SK-N-MC (cell line): ENCODE data around the gene SEMA6A.

Experiments used
- EZH2 ChIP-seq: fragments of 200-600 bp; sonication (generic); IDR thresholded peaks from one replicate; pipeline ENCODE4 v1.6.1; 2017; ENCODE audit warnings: antibody characterized with exemption
- FOXP2 ChIP-seq: optimal IDR thresholded peaks from 2 replicates; pipeline ENCODE3; 2011; ENCODE audit warnings: mild to moderate bottlenecking, moderate library complexity; ENCODE audit not compliant: insufficient read depth; ENCODE audit errors: extremely low read length, control extremely low read depth
- POLR2AphosphoS5 ChIP-seq: IDR thresholded peaks from 2 replicates; pipeline ENCODE4 v1.6.1; 2012; ENCODE audit warnings: mild to moderate bottlenecking, low read depth, low read length, borderline replicate concordance

DNA sequence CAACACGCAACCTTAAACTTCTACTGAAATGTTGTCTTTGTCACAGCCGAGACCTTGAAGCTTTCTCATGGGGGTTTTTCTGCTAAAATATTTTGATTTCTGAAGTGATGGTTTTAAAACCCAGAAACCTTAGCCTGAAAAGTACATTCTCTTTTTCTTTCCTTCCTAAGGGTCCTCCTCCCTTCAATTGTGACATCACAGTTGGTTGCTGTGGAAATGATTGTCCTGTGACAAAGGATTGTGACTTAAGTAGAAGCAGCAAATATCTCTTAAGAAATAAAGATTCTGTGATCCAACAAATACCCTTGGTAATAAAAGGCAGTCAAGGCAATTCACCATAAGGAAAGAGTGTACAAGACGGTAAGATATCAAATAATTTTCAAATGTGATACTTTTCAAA lies 125.2 kb downstream of the SEMA6A start:
- TF ChIP-seq POLR2AphosphoS5 = no peak
- TF ChIP-seq EZH2 = no peak
- TF ChIP-seq FOXP2 = no peak
